ENCODE measurements around the gene PIK3CB.

GRCh38 chr3:138653567-138653966, 181.2 kb downstream of the PIK3CB start:
- TF ChIP-seq GATA2 (IDR thresholded peaks at IDR 0.05; ENCODE audit: low read depth, low read length) (no peak), GATA3 (IDR thresholded peaks at IDR 0.05; ENCODE audit: low read depth, low read length) (no peak)
